Smooth muscle cell (in vitro differentiated cells): Measurements from ENCODE around the gene HOXD12. TPM values are rescaled to one million over a fixed set of nuclear protein-coding genes. Genes with fewer than 3 reads are reported as not detected.
A peak's percentile ranks its signal among the peaks of the same experiment; 100 is the strongest.

Source experiments
- DNase-seq: peaks from one replicate; lab custom pipeline; 2025; ENCODE audit not compliant: unreplicated experiment; lab: John Stamatoyannopoulos, UW
- H2AFZ ChIP-seq: fragments of 200-600 bp; sonication (generic); 2 replicates; pipeline ENCODE4 v1.6.0; 2016; ENCODE audit warnings: antibody characterized with exemption, low read depth, mild to moderate bottlenecking
- H3F3A ChIP-seq: fragments of 200-600 bp; sonication (generic); 2 replicates; pipeline ENCODE4 v1.6.0; 2017; ENCODE audit warnings: antibody characterized with exemption, low read depth
- H3K27ac ChIP-seq: fragments of 200-600 bp; sonication (generic); 2 replicates; pipeline ENCODE4 v1.5.1; 2016; ENCODE audit warnings: low read depth, mild to moderate bottlenecking
- H3K27me3 ChIP-seq: fragments of 200-600 bp; sonication (generic); 2 replicates; pipeline ENCODE4 v1.6.1; 2016; ENCODE audit warnings: low read depth, mild to moderate bottlenecking
- H3K36me3 ChIP-seq: fragments of 200-600 bp; sonication (generic); 2 replicates; pipeline ENCODE4 v1.5.1; 2016; ENCODE audit warnings: low read depth
- H3K4me1 ChIP-seq: fragments of 200-600 bp; sonication (generic); 2 replicates; pipeline ENCODE4 v1.5.1; 2016; ENCODE audit warnings: low read depth
- H3K4me2 ChIP-seq: fragments of 200-600 bp; sonication (generic); 2 replicates; pipeline ENCODE4 v1.6.0; 2016; ENCODE audit warnings: mild to moderate bottlenecking
- H3K4me3 ChIP-seq: fragments of 200-600 bp; sonication (generic); 2 replicates; pipeline ENCODE4 v1.5.1; 2016; ENCODE audit warnings: mild to moderate bottlenecking
- H3K79me2 ChIP-seq: fragments of 200-600 bp; sonication (generic); 2 replicates; pipeline ENCODE4 v1.6.0; 2016; ENCODE audit warnings: low read depth, mild to moderate bottlenecking
- H3K9ac ChIP-seq: fragments of 200-600 bp; sonication (generic); 2 replicates; pipeline ENCODE4 v1.6.0; 2016; ENCODE audit warnings: low read depth
- H3K9me3 ChIP-seq: fragments of 200-600 bp; sonication (generic); replicated peaks from 2 replicates; pipeline ENCODE4 v1.5.1; 2016; ENCODE audit warnings: low read depth
- H4K20me1 ChIP-seq: fragments of 200-600 bp; sonication (generic); 2 replicates; pipeline ENCODE4 v1.6.0; 2016; ENCODE audit warnings: low read depth
- WGBS: methylation state at CpG from one replicate; pipeline ENCODE4 v1.1.7; 2016; ENCODE audit warnings: low lambda C conversion rate; 5-methylcytosine and 5-hydroxymethylcytosine counted together
- microRNA counts: library from miRNA; unstranded; fragments of <30 nt; microRNA quantifications from one replicate; lab custom pipeline; 2016
- microRNA-seq: library from miRNA; unstranded; fragments of <30 nt; microRNA quantifications from one replicate; pipeline ENCODE4, GENCODE V29; 2016; ENCODE audit warnings: borderline number of aligned reads
- polyA plus RNA-seq: library from polyadenylated mRNA; unstranded; fragments of >200 nt; fragmentation: Nextera tagmentation; extraction: Ambion mirVana; gene quantifications from 2 replicates; pipeline ENCODE4 v1.2.1, GENCODE V29; 2016
- small RNA-seq: library from RNA; depleted of rRNA; stranded (forward); fragments of <200 nt; gene quantifications from one replicate; pipeline ENCODE3, GENCODE V24; 2014
- total RNA-seq: library from RNA; depleted of rRNA; stranded (reverse); fragments of >200 nt; gene quantifications from 2 replicates; pipeline ENCODE4 v1.2.3, GENCODE V29; 2014
- TF ChIP-seq, protein P1 (sequence below): fragments of 200-600 bp; sonication (generic); IDR thresholded peaks from 2 replicates; pipeline ENCODE4 v1.5.1; 2017; ENCODE audit warnings: borderline replicate concordance, mild to moderate bottlenecking, antibody characterized with exemption; ENCODE audit not compliant: insufficient read depth, poor library complexity, severe bottlenecking

The HOXD12 gene
- total and polyA plus RNA-seq, 2 experiments from 2014 or later: not detected

DNA sequence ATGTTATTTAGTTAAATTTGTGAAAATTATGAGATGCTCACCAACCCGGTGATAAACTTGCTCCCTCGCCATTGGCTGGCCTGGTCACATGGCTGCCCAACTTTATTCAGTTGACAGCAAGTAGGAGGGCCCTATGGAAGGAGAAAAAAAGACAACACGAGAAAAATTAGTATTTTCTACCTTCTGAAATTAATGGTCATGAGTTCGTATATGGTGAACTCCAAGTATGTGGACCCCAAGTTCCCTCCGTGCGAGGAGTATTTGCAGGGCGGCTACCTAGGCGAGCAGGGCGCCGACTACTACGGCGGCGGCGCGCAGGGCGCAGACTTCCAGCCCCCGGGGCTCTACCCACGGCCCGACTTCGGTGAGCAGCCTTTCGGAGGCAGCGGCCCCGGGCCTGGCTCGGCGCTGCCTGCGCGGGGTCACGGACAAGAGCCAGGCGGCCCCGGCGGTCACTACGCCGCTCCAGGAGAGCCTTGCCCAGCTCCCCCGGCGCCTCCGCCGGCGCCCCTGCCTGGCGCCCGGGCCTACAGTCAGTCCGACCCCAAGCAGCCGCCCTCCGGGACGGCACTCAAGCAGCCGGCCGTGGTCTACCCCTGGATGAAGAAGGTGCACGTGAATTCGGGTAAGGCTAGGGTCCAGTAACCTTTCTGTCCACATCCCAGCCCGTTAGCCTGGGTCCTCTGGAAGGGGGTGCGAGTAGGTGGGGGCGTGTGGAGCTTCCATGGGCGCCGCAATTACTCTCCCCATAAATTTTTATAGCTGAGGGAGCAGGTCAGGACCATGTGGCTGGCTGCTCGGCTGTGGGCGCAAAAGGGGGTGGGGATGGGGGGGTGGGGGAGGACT is 52.1 kb downstream of the HOXD12 start, which contains the start of gene HOXD4:
HOXD4 (plus strand) TSS at position 109 of the 846 bp plus-strand sequence; CDS start at position 193, 84 bp downstream.
- TF ChIP-seq, protein P1, sequence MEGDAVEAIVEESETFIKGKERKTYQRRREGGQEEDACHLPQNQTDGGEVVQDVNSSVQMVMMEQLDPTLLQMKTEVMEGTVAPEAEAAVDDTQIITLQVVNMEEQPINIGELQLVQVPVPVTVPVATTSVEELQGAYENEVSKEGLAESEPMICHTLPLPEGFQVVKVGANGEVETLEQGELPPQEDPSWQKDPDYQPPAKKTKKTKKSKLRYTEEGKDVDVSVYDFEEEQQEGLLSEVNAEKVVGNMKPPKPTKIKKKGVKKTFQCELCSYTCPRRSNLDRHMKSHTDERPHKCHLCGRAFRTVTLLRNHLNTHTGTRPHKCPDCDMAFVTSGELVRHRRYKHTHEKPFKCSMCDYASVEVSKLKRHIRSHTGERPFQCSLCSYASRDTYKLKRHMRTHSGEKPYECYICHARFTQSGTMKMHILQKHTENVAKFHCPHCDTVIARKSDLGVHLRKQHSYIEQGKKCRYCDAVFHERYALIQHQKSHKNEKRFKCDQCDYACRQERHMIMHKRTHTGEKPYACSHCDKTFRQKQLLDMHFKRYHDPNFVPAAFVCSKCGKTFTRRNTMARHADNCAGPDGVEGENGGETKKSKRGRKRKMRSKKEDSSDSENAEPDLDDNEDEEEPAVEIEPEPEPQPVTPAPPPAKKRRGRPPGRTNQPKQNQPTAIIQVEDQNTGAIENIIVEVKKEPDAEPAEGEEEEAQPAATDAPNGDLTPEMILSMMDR: no peak
- Histone ChIP-seq H3K4me3 (peak within 1 kb of the TSS; percentile 41), H3K9me3 (no peaks in the 10 kb centered on the region), H3F3A (no peaks in the 10 kb centered on the region), H3K9ac (no peak within 1 kb of the TSS), H3K4me1 (no peaks in the 10 kb centered on the region), H4K20me1 (no peaks in the 10 kb centered on the region), H3K27ac (no peak within 1 kb of the TSS), H2AFZ (no peak within 1 kb of the TSS), H3K36me3 (no peaks in the 10 kb centered on the region), H3K4me2 (peak within 1 kb of the TSS; percentile 85), H3K79me2 (no peaks in the 10 kb centered on the region), H3K27me3 (peaks cover 100% of the 10 kb centered on the region)
- no peak for DNase-seq
- 5% methylated on average over 45 of the region's 55 CpGs for WGBS

MicroRNA genes within 50 kb of the gene (microRNA counts, 767-probe panel; counts per million panel counts)
- 183 counts per million for microRNA hsa-miR-10b-5p (lab: Ali Mortazavi, UCI)

Small RNAs within 50 kb of the gene (microRNA-seq; reads per million reads assigned to microRNA genes)
- 507 reads per million, percentile 74 among the genes with 10 or more reads in this experiment for gene MIR10B

Small RNAs within 50 kb of the gene (small RNA-seq; reads per million reads assigned to genes)
- 911 reads per million, percentile 100 among the genes with 10 or more reads in this experiment for gene MIR10B

Other genes starting within 250 kb of the HOXD12 start
- gene LNPK, start 97.5 kb upstream of the HOXD12 start, total RNA-seq: 38.5 and 51.4 TPM in 2 replicates
- gene LNPK, start 97.5 kb upstream of the HOXD12 start, polyA plus RNA-seq: 14.4 and 23.4 TPM in 2 replicates
- gene EVX2, start 15.8 kb upstream of the HOXD12 start, total RNA-seq: 0.04 TPM in 1 of 2 replicates, not detected in the other
- not detected in 2 replicates for gene EVX2, start 15.8 kb upstream of the HOXD12 start, polyA plus RNA-seq
- 0.31 and 1.9 TPM in 2 replicates for gene HOXD13, start 7.1 kb upstream of the HOXD12 start, total RNA-seq
- gene HOXD13, start 7.1 kb upstream of the HOXD12 start, polyA plus RNA-seq: 0.45 and 1.9 TPM in 2 replicates
- gene HOXD11, start 7.5 kb downstream of the HOXD12 start, total RNA-seq: 4.4 and 9.8 TPM in 2 replicates
- 7.9 and 9.0 TPM in 2 replicates for gene HOXD11, start 7.5 kb downstream of the HOXD12 start, polyA plus RNA-seq
- gene HOXD10, start 17.0 kb downstream of the HOXD12 start, total RNA-seq: 6.7 and 9.9 TPM in 2 replicates
- gene HOXD10, start 17.0 kb downstream of the HOXD12 start, polyA plus RNA-seq: 10.6 and 11.4 TPM in 2 replicates
- gene HOXD9, start 22.9 kb downstream of the HOXD12 start, total RNA-seq: 0.45 and 0.49 TPM in 2 replicates
- gene HOXD9, start 22.9 kb downstream of the HOXD12 start, polyA plus RNA-seq: 1.4 and 2.2 TPM in 2 replicates
- gene HOXD8, start 29.9 kb downstream of the HOXD12 start, total RNA-seq: 0.13 and 2.0 TPM in 2 replicates
- gene HOXD8, start 29.9 kb downstream of the HOXD12 start, polyA plus RNA-seq: not detected in 2 replicates
- 0.09 TPM in 1 of 2 replicates, not detected in the other for gene HOXD4, start 51.8 kb downstream of the HOXD12 start, total RNA-seq
- not detected in 2 replicates for gene HOXD4, start 51.8 kb downstream of the HOXD12 start, polyA plus RNA-seq
- 0.63 TPM in 1 of 2 replicates, not detected in the other for gene HOXD3, start 57.5 kb downstream of the HOXD12 start, total RNA-seq
- gene HOXD3, start 57.5 kb downstream of the HOXD12 start, polyA plus RNA-seq: not detected in 2 replicates
- gene HOXD1, start 88.9 kb downstream of the HOXD12 start, total RNA-seq: not detected in 2 replicates
- not detected in 2 replicates for gene HOXD1, start 88.9 kb downstream of the HOXD12 start, polyA plus RNA-seq
- 27.7 and 36.2 TPM in 2 replicates for gene MTX2, start 169.6 kb downstream of the HOXD12 start, total RNA-seq
- 39.2 and 41.3 TPM in 2 replicates for gene MTX2, start 169.6 kb downstream of the HOXD12 start, polyA plus RNA-seq